DOHH2 (cell line): ENCODE data around the gene ACAD9.

Experiments used
- EZH2phosphoT487 ChIP-seq: fragments of 200-600 bp; sonication (generic); IDR thresholded peaks from 2 replicates; pipeline ENCODE4 v1.6.1; 2017; ENCODE audit warnings: borderline replicate concordance, mild to moderate bottlenecking, antibody characterized with exemption, low read length, moderate library complexity, mixed read lengths
- TF ChIP-seq, protein P1 (sequence below): fragments of 200-600 bp; sonication (generic); IDR thresholded peaks from one replicate; pipeline ENCODE4 v1.5.1; 2014; ENCODE audit warnings: antibody characterized with exemption, mild to moderate bottlenecking, low read depth, low read length; ENCODE audit not compliant: poor library complexity, severe bottlenecking

DNA sequence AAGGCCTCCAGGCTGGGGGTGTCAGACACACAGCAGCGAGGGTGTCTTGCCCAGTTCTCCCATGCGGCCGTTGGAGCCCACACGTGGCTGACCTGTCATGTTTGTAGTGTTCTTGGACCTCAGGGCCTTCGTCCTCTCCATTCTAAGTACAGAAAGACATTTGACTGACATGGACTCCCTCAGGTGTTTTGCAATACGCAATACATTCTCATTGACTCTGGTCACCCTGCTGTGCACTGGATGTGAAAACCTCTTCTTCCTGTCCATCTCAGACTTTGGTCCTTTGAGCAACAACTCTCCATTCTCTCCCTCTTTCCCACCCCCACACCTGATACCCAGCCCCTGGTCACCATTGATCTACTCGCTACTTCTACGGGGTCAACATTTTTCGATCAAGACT lies 28.9 kb upstream of the ACAD9 start:
- TF ChIP-seq, protein P1, sequence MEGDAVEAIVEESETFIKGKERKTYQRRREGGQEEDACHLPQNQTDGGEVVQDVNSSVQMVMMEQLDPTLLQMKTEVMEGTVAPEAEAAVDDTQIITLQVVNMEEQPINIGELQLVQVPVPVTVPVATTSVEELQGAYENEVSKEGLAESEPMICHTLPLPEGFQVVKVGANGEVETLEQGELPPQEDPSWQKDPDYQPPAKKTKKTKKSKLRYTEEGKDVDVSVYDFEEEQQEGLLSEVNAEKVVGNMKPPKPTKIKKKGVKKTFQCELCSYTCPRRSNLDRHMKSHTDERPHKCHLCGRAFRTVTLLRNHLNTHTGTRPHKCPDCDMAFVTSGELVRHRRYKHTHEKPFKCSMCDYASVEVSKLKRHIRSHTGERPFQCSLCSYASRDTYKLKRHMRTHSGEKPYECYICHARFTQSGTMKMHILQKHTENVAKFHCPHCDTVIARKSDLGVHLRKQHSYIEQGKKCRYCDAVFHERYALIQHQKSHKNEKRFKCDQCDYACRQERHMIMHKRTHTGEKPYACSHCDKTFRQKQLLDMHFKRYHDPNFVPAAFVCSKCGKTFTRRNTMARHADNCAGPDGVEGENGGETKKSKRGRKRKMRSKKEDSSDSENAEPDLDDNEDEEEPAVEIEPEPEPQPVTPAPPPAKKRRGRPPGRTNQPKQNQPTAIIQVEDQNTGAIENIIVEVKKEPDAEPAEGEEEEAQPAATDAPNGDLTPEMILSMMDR, result no peak
- TF ChIP-seq EZH2phosphoT487, result no peak
